IPS-18a (cell line): ENCODE measurements around the gene NHERF1.

Source experiments
- H3K27ac ChIP-seq: one replicate; pipeline ENCODE4 v1.5.1; 2013; ENCODE audit warnings: low read length
- H3K27me3 ChIP-seq: one replicate; pipeline ENCODE4 v1.6.1; 2013; ENCODE audit warnings: mild to moderate bottlenecking, low read length; ENCODE audit not compliant: control insufficient read depth, insufficient read depth
- H3K36me3 ChIP-seq: one replicate; pipeline ENCODE4 v1.6.1; 2013; ENCODE audit warnings: low read depth, low read length; ENCODE audit not compliant: control insufficient read depth
- H3K4me1 ChIP-seq: one replicate; pipeline ENCODE4 v1.6.1; 2013; ENCODE audit warnings: low read depth, low read length; ENCODE audit not compliant: control insufficient read depth
- H3K4me3 ChIP-seq: one replicate; pipeline ENCODE4 v1.5.1; 2013; ENCODE audit warnings: low read length
- H3K9ac ChIP-seq: one replicate; pipeline ENCODE4 v1.6.1; 2013; ENCODE audit warnings: mild to moderate bottlenecking, low read length, moderate library complexity
- H3K9me3 ChIP-seq: one replicate; pipeline ENCODE4 v1.6.1; 2013; ENCODE audit warnings: low read depth, low read length; ENCODE audit not compliant: control insufficient read depth

Gene NHERF1

DNA sequence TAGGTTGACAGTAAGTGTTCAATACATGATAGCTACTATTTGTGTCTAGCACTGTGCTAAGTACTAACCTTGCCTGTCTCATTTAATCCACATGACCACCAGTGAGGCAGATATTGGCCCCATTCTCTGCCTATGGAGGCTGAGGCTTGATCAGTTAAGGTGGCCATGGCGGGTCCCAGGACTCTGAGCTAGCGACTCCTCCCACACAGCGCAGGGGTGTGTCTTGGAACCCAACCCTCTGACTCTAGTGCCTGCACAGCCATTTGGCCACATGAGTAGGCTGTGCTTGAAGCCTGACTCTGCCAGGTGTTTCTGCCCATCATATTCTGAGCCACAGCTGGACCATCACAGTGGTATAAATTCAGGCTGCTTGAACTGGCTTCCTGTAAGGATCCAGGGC is 6.4 kb downstream of the NHERF1 start:
- H3K27me3 ChIP-seq = peaks cover 3% of the 10 kb centered on the region
- no peak overlapping the region for H3K27ac ChIP-seq
- H3K36me3 ChIP-seq = no peaks in the 10 kb centered on the region
- no peaks in the 10 kb centered on the region for H3K9me3 ChIP-seq
- no peak overlapping the region for H3K9ac ChIP-seq
- H3K4me1 ChIP-seq = peaks cover 19% of the 10 kb centered on the region
- H3K4me3 ChIP-seq = no peak overlapping the region

DNA sequence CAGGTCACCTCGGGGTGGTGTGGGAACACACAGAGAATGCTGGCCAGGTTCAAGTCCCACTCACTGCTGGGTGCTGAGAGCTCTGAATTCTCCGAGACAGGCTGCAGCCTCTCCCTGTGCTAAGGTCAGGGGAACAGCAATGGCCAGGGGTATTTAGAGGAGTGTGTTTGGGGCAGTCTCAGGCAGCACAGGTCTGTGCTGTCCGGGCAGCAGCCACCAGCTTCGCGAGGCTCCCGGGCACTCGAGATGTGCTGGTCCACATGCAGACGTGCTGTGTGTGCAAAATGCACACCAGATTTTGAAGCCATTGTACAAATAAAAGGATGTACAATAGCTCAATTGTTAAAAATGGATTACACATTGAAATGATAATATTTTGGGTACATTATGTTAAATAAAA is 7.1 kb downstream of the NHERF1 start:
- Histone ChIP-seq H3K9ac (no peak overlapping the region), H3K9me3 (no peaks in the 10 kb centered on the region), H3K36me3 (no peaks in the 10 kb centered on the region), H3K4me3 (no peak overlapping the region), H3K27ac (no peak overlapping the region), H3K4me1 (peaks cover 21% of the 10 kb centered on the region), H3K27me3 (no peaks in the 10 kb centered on the region)

- no peak overlapping the region for H3K4me3 ChIP-seq
- peaks cover 27% of the 10 kb centered on the region for H3K4me1 ChIP-seq
- no peaks in the 10 kb centered on the region for H3K27me3 ChIP-seq
- no peaks in the 10 kb centered on the region for H3K36me3 ChIP-seq
- H3K27ac ChIP-seq = no peak overlapping the region
- H3K9me3 ChIP-seq = no peaks in the 10 kb centered on the region
- H3K9ac ChIP-seq = no peak overlapping the region
Observed at GRCh38 chr17:74756891-74757290, 8.5 kb downstream of the NHERF1 start.

DNA sequence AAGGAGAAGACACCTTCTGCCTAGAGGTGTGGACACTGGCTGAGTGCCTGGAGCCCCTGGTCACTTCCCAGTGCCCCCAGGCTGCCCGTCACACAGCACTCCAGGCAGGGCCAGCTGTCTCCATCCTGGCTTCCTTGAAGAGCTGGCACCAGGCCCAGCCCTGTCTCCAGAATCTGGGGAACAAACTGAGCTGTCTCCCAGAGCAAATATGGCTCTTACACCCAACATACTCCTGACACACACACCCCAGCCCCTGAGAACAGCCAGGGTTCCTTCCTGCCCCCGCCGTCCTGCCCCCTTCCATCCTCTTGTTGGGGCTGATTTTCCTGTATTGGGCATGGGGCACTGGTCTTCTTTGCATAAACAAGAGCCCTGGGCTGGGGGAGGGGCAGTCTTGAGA is 9.1 kb downstream of the NHERF1 start:
- Histone ChIP-seq H3K4me1 (peaks cover 27% of the 10 kb centered on the region), H3K36me3 (no peaks in the 10 kb centered on the region), H3K9ac (no peak overlapping the region), H3K9me3 (no peaks in the 10 kb centered on the region), H3K4me3 (no peak overlapping the region), H3K27ac (no peak overlapping the region), H3K27me3 (no peaks in the 10 kb centered on the region)

DNA sequence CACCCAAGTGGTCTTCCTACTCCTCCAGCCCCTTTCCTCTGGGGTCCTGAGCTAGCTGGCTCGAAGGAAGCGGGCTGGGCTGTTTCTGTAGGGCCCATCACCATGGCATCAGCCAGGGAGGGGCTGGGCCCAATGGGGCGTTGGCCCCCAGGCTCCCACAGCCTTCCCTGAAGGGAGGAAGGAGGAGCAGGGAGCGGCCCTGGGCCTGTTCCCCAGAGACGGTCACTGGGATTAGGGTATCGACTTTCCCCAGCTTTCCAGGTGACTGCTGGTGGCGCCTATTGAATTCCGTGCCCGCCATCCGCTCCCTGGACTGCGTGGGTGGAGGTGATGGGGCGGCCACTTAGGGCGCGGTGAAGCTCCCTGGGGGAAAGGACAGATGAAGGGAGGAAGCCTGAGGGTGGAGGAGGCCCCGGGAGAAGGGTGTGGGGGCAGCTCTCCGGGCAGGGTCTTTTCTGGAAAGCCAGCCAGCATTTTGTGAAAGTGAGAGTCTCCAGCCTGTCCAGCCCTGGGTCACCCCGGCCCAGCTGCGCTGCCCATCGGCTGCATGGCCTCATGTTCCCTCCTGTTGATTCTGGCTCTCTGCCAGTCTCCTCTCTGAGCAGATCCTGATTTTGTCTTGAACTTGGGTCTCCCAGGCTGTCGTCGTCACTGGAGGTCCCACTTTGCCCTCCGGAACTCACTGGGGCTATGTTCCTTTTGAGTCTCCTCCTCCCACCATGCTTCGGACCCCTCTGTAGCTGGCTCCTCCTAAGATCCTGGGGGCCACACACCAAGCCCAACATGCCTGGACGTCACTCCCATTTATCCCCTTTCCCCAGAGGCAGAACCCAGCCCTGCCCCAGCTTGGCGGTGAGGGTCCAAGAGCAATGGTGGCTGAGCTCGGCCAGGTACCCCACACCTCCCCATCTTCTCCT is 9.8 kb downstream of the NHERF1 start:
- H3K4me1 ChIP-seq = peaks cover 32% of the 10 kb centered on the region
- H3K36me3 ChIP-seq = no peaks in the 10 kb centered on the region
- H3K27me3 ChIP-seq = no peaks in the 10 kb centered on the region
- H3K9ac ChIP-seq = no peak overlapping the region
- no peak overlapping the region for H3K4me3 ChIP-seq
- H3K9me3 ChIP-seq = no peaks in the 10 kb centered on the region
- H3K27ac ChIP-seq = no peak overlapping the region

DNA sequence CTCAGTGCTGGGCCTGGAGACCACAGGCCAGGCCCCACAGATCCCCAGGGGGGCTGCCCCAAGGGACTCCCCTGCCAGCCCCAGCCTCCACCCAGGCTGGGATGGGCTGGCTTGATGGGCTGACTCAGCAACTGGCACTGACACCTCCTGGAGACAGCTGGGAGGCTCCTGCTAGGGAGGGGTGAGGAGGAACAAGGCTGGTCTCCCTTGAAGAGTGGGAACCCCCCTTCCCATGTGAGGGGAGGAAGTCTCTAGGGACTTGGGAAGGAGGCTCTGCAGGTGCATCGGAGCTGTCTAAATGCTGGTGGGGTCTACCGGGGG is 10.4 kb downstream of the NHERF1 start:
- no peaks in the 10 kb centered on the region for H3K27me3 ChIP-seq
- no peak overlapping the region for H3K27ac ChIP-seq
- no peak overlapping the region for H3K9ac ChIP-seq
- no peaks in the 10 kb centered on the region for H3K9me3 ChIP-seq
- no peaks in the 10 kb centered on the region for H3K36me3 ChIP-seq
- H3K4me3 ChIP-seq = no peak overlapping the region
- peaks cover 36% of the 10 kb centered on the region for H3K4me1 ChIP-seq

- Histone ChIP-seq H3K4me3 (no peak overlapping the region), H3K27ac (no peak overlapping the region), H3K27me3 (no peaks in the 10 kb centered on the region), H3K9me3 (no peaks in the 10 kb centered on the region), H3K9ac (no peak overlapping the region), H3K4me1 (peaks cover 41% of the 10 kb centered on the region), H3K36me3 (no peaks in the 10 kb centered on the region)
Observed at GRCh38 chr17:74759243-74759801, 10.9 kb downstream of the NHERF1 start.

- Histone ChIP-seq H3K4me1 (peaks cover 44% of the 10 kb centered on the region), H3K36me3 (no peaks in the 10 kb centered on the region), H3K27me3 (no peaks in the 10 kb centered on the region), H3K27ac (peak overlapping the region; percentile 73), H3K9me3 (no peaks in the 10 kb centered on the region), H3K4me3 (peak overlapping the region; percentile 36), H3K9ac (no peak overlapping the region)
Observed at GRCh38 chr17:74759941-74760340, 11.5 kb downstream of the NHERF1 start.

- Histone ChIP-seq H3K4me3 (peak overlapping the region; percentile 36), H3K9ac (no peak overlapping the region), H3K9me3 (no peaks in the 10 kb centered on the region), H3K4me1 (peaks cover 44% of the 10 kb centered on the region), H3K27me3 (no peaks in the 10 kb centered on the region), H3K27ac (peak overlapping the region; percentile 73), H3K36me3 (no peaks in the 10 kb centered on the region)
Observed at GRCh38 chr17:74760404-74761105, 12.1 kb downstream of the NHERF1 start.

DNA sequence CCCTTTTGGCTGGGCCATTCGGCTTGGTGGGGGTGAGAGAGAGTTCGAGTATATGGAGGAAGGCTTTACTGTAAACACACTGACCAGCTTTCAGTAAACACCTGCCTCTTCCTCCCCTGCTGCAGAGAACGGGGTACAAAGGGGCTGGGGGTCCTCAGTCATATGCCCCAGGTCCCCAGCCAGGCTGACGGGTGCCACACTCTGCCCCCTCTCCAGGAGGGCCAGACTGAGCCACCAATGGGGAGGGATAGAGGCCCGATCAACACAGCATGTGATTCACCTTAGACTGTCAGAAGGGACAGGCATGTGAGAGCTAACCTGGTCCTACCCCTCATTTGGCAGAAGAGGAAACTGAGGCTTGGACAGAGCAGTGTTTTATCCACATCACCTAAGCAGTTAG is 13.0 kb downstream of the NHERF1 start:
- Histone ChIP-seq H3K27ac (no peak overlapping the region), H3K4me1 (peaks cover 44% of the 10 kb centered on the region), H3K4me3 (no peak overlapping the region), H3K9ac (no peak overlapping the region), H3K36me3 (no peaks in the 10 kb centered on the region), H3K9me3 (no peaks in the 10 kb centered on the region), H3K27me3 (no peaks in the 10 kb centered on the region)

DNA sequence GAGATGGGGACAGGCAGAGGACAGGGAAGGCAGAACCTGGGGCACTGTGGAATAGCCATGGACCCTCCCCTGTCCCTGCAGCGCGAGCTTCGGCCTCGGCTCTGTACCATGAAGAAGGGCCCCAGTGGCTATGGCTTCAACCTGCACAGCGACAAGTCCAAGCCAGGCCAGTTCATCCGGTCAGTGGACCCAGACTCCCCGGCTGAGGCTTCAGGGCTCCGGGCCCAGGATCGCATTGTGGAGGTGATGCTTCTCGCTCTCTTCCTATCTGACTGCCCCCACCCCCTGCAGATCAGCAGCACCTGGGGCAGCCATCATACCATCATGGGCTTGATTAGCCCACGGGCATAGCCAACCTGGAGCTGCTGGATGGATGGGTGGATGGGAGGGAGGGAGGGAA is 13.5 kb downstream of the NHERF1 start:
- Histone ChIP-seq H3K4me3 (no peak overlapping the region), H3K27me3 (no peaks in the 10 kb centered on the region), H3K9ac (no peak overlapping the region), H3K4me1 (peaks cover 44% of the 10 kb centered on the region), H3K9me3 (no peaks in the 10 kb centered on the region), H3K27ac (no peak overlapping the region), H3K36me3 (no peaks in the 10 kb centered on the region)
